Suprapubic skin (tissue), 4 donors: ENCODE measurements around the gene TMEM109. TPM values are rescaled to one million over a fixed set of nuclear protein-coding genes. Genes with fewer than 3 reads are reported as not detected.

ENCODE experiments used
- DNase-seq, 2 donors: peaks; one replicate each; pipeline ENCODE4 v3.0.0-alpha.2; 2019; ENCODE audit warnings: low spot score in 2 of 2
- H3K27ac ChIP-seq: fragments of 200-600 bp; sonication (generic); one replicate; pipeline ENCODE4 v1.5.1; 2019
- H3K27me3 ChIP-seq: fragments of 200-600 bp; sonication (generic); one replicate; pipeline ENCODE4 v1.5.1; 2019
- H3K36me3 ChIP-seq: fragments of 200-600 bp; sonication (generic); one replicate; pipeline ENCODE4 v1.5.1; 2019
- H3K4me1 ChIP-seq: fragments of 200-600 bp; sonication (generic); one replicate; pipeline ENCODE4 v1.5.1; 2019
- H3K4me3 ChIP-seq: fragments of 200-600 bp; sonication (generic); one replicate; pipeline ENCODE4 v1.5.1; 2019; ENCODE audit warnings: mild to moderate bottlenecking
- H3K9me3 ChIP-seq: fragments of 200-600 bp; sonication (generic); one replicate; pipeline ENCODE4 v1.5.1; 2019
- CTCF ChIP-seq, 2 donors: fragments of 200-600 bp in 1 of 2; fragments of 450-650 bp in 1 of 2; sonication (generic) in 1 of 2; IDR thresholded peaks; one replicate each; pipeline ENCODE4 v1.5.1; 2016 to 2019; ENCODE audit warnings: antibody characterized with exemption in 2 of 2, mild to moderate bottlenecking in 1 of 2, moderate library complexity in 1 of 2
- EP300 ChIP-seq: sonication (generic); formaldehyde crosslinking; IDR thresholded peaks from one replicate; pipeline ENCODE4 v1.6.1; 2017; ENCODE audit warnings: antibody characterized with exemption
- POLR2A ChIP-seq, 2 donors: fragments of 450-650 bp; IDR thresholded peaks; one replicate each; pipeline ENCODE4 v1.6.1; 2017; ENCODE audit warnings: antibody characterized with exemption in 2 of 2, mild to moderate bottlenecking in 2 of 2, moderate library complexity in 2 of 2
- POLR2AphosphoS5 ChIP-seq, 3 donors: sonication (generic); formaldehyde crosslinking; IDR thresholded peaks; one replicate each; pipeline ENCODE4 v1.6.1; 2017; ENCODE audit warnings: antibody characterized with exemption in 3 of 3
- WGBS: methylation state at CpG from one replicate; pipeline ENCODE4 v1.1.5; 2018; 5-methylcytosine and 5-hydroxymethylcytosine counted together
- total RNA-seq, 4 donors: library from RNA; depleted of rRNA; stranded (reverse); fragments of >200 nt; gene quantifications; one replicate each; pipeline ENCODE4 v1.1.0, GENCODE V29; 2016

The TMEM109 gene
- total RNA-seq, 4 donors from 2014 or later: 67.4 to 128 (median 110) TPM

GRCh38 chr11:60891103-60891741 is 22.7 kb upstream of the TMEM109 start:
- no peaks in the 10 kb centered on the region for H3K27me3 ChIP-seq
- WGBS: 92% methylated on average over 7 of the region's 7 CpGs
- no peak overlapping the region for H3K4me3 ChIP-seq
- no peaks in the 10 kb centered on the region for H3K9me3 ChIP-seq
- H3K36me3 ChIP-seq: peaks cover 74% of the 10 kb centered on the region
- no peak for TF ChIP-seq POLR2A (IDR thresholded peaks at IDR 0.05)
- TF ChIP-seq CTCF (IDR thresholded peaks at IDR 0.05): no peak
- TF ChIP-seq EP300: no peak
- no peak for TF ChIP-seq POLR2AphosphoS5 (IDR thresholded peaks at IDR 0.05)
- H3K4me1 ChIP-seq: peaks cover 3% of the 10 kb centered on the region
- H3K27ac ChIP-seq: no peak overlapping the region
- DNase-seq: no peak

- no peaks in the 10 kb centered on the region for H3K27me3 ChIP-seq
- H3K9me3 ChIP-seq: no peaks in the 10 kb centered on the region
- peaks cover 3% of the 10 kb centered on the region for H3K4me1 ChIP-seq
- no peak overlapping the region for H3K27ac ChIP-seq
- H3K4me3 ChIP-seq: no peak overlapping the region
- TF ChIP-seq CTCF (IDR thresholded peaks at IDR 0.05) (no peak), EP300 (no peak), POLR2A (IDR thresholded peaks at IDR 0.05) (no peak), POLR2AphosphoS5 (IDR thresholded peaks at IDR 0.05) (no peak)
- DNase-seq: no peak
- H3K36me3 ChIP-seq: peaks cover 94% of the 10 kb centered on the region
- WGBS: 89% methylated on average over 5 of the region's 5 CpGs
Measured at GRCh38 chr11:60895687-60896086, 18.3 kb upstream of the TMEM109 start.

GRCh38 chr11:60897496-60897895 is 16.5 kb upstream of the TMEM109 start:
- Histone ChIP-seq H3K27ac (no peak overlapping the region), H3K9me3 (no peaks in the 10 kb centered on the region), H3K27me3 (no peaks in the 10 kb centered on the region), H3K4me3 (no peak overlapping the region), H3K4me1 (no peaks in the 10 kb centered on the region), H3K36me3 (peaks cover 98% of the 10 kb centered on the region)
- no peak for TF ChIP-seq POLR2AphosphoS5 (IDR thresholded peaks at IDR 0.05)
- no peak for TF ChIP-seq POLR2A (IDR thresholded peaks at IDR 0.05)
- no peak for DNase-seq
- WGBS: 91% methylated on average over 4 of the region's 4 CpGs

- H3K27ac ChIP-seq: no peak overlapping the region
- H3K9me3 ChIP-seq: no peaks in the 10 kb centered on the region
- peaks cover 9% of the 10 kb centered on the region for H3K4me1 ChIP-seq
- WGBS: 62% methylated on average over 12 of the region's 12 CpGs
- TF ChIP-seq CTCF (IDR thresholded peaks at IDR 0.05) (peak; percentile 73 to 94), POLR2A (IDR thresholded peaks at IDR 0.05) (no peak)
- no peak for DNase-seq
- H3K27me3 ChIP-seq: no peaks in the 10 kb centered on the region
- H3K36me3 ChIP-seq: peaks cover 93% of the 10 kb centered on the region
- no peak overlapping the region for H3K4me3 ChIP-seq
Measured at GRCh38 chr11:60899046-60899936, 14.7 kb upstream of the TMEM109 start.

- Histone ChIP-seq H3K4me1 (peaks cover 16% of the 10 kb centered on the region), H3K27ac (no peak overlapping the region), H3K36me3 (peaks cover 86% of the 10 kb centered on the region), H3K9me3 (no peaks in the 10 kb centered on the region), H3K4me3 (no peak overlapping the region), H3K27me3 (no peaks in the 10 kb centered on the region)
- TF ChIP-seq EP300: no peak
- TF ChIP-seq POLR2A (IDR thresholded peaks at IDR 0.05): no peak
- TF ChIP-seq POLR2AphosphoS5 (IDR thresholded peaks at IDR 0.05): no peak
- no peak for TF ChIP-seq CTCF (IDR thresholded peaks at IDR 0.05)
- WGBS: 67% methylated on average over 4 of the region's 4 CpGs
- DNase-seq: no peak
Measured at GRCh38 chr11:60899977-60900376, 14.0 kb upstream of the TMEM109 start.
